Urothelium cell line (cell line): ENCODE results near the gene MLC1.

Experiments
- DNase-seq: peaks from one replicate; pipeline ENCODE4 v3.0.0; 2011; ENCODE audit warnings: low spot score, mixed read lengths
- FAIRE-seq: peaks from 2 replicates; lab custom pipeline; 2011; peaks lifted over from hg19 to GRCh38; lab: Jason Lieb, UNC

The MLC1 gene

DNA sequence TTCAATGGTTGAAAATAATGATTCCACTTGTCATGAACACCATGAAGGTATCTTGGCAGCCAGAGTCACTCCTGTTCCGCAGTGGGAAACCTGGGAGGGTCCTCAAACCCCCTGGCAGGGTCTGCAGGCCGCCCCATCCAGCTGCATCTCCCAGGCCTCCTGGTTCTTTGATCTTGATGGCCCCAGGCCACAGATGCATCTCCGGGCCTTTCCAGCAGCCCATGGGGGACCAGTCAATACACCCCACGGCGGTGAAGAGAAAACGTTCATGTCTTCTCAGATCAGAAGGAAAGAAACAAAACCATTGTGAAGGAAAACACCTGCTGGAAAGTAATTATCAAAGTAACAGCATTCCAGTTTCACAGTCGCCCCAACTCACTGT is 25.4 kb downstream of the MLC1 start:
- DNase-seq (no peak), FAIRE-seq (no peak)

DNA sequence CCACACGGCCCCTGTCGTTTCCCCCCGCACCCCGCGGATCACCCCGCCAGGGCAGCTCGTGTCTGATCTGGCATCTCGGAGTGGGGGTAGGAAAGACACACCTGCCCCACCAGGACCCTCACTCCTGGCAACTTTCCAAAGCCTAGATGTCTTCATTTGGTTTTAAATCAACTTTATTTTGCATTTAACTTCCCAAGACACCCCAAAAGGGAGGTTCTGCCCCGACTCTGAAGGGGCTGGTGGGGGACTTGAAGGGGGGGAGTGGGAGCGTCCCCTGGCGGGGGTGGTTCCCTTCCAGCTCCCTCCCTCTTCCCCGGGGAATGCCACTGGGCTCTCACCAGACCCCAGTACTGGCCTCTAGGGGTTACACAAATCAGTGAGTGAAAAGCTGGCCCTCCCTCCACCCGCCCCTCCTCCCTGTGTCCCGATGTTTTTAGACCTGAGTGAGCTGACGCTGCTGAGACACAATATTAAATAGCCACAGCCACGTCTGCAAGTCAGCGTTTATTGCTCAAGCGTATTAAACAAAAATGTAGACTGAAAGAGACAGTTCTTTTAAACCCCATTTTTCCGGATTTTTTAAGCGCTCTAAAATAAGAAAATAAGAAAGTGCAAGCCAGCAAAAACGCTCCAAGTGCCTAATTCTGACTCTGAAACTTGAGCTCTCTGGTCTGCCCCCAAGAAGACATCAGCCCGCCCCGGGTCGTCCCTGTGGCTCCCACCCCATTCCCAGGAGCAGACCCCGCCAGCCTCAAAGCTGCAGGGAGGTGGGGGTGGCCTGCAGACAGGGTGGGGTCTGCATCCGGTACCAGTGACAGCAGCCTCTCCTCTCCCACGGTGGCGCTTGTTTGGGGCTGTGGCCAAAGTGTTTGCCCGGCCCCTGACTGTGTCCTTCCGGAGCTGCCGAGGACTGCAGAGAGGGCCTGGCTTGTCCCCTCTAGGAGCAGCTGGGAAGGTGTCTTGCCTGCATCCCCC is 26.0 kb downstream of the MLC1 start:
- FAIRE-seq (no peak), DNase-seq (peak; percentile 58)

DNA sequence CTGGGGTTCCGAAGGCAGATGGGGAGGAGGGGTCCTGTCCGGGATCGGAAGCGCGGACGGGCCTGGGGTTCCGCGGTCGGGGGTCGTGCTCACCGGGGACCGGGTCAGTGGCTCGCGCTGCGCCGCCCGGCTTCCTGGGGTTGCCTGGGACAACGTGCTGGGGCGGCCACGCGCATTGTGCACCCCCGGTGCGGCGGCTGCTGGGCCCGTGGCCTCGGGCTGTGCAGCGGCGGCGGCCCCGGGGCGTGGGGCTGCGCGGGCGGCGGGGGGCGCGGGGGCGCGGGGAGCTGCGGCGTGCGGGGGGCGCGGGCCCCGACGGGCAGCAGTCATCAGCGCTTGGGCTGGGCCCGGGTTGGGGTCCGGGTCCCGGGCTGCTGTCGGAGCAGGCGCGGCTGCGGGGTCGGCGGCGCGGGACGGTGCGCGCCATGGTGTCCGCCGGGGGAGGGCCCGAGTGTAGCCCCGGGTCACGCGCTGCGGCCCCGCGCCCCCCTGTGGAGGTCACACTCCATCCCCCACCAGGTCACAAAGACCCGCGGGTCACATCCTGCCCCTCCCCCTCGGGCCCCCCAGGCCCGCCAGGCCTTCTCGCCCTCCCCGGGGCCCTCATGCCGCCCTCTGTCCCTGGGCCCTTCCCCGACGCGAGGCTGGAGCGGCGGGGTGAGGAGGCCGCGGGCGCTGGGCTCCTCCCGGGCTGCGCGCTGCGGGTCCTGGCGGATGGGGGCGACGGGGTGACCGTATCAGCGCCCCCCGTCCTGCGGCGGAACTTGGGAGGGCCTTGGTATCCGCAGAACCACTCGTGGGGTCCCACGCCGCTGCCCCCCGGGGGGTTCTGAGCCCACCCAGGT is 26.9 kb downstream of the MLC1 start, which contains the start of gene TTLL8:
TSS of gene TTLL8 (minus strand) at position 238 of the 845 bp plus-strand sequence.
- FAIRE-seq (no peak), DNase-seq (no peak)

DNA sequence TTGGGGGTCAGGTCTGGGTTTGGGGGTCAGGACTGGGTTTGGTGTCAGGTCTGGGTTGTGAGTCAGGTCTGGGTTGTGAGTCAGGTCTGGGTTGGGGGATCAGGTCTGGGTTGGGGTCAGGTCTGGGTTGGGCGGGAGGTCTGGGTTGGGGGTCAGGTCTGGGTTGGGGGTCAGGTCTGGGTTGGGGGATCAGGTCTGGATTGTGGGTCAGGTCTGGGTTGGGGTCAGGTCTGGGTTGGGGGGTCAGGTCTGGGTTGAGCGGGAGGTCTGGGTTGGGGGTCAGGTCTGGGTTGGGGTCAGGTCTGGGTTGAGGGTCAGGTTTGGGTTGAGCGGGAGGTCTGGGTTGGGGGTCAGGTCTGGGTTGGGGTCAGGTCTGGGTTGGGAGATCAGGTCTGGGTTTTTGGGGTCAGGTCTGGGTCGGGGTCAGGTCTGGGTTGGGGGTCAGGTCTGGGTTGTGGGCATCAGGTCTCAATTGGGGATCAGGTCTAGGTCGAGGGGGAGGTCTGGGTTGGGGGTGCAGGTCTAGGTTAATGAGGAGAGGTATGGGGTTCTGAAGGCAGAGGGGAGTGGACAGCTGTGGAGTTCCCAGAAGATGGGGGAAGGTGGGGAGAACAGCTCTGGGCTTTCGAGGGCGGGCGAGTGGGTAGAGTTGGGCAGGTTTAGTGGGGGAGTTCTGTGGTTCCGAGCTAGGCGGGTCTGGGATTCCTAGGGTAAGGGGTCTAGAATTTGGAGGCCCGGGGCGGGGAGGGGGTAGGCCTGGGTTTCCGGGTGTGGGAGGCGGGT is 27.8 kb downstream of the MLC1 start:
- no peak for FAIRE-seq
- DNase-seq: no peak

DNA sequence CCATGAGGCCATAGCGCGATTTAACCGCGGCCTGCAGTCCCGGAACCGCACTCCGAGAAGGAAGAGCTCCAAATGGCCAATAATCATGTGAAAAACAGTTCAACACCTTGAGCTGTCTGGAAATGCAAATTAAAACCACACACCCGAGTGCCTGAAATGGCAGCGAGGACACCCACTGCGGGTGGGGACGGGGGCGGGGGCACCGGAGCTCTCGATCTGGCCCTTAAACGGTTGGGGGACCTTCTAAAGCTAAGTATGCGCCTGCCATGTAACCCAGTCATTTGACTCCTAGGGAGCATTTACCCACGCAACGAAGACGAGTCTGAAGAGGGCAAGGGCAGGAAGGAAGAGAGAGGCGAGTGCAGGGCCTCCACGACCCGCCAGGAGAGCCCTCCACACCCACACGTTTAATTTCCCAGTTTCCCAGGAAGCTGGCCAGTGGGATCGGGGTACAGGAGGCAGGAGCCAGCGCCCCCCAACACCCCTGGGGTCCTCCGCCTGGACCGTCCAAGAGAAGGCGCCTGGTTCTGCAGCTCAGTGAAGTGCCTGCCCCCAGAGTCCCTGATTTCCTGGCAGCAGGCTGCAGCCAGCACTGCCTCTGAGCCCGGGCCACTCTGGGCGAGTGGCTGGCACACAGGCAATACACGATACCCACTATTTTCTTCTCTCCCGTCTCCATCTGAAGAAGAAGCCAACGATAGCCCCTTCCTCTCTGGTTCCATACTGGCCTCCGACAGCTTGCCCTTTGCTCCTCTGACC is 28.8 kb downstream of the MLC1 start:
- FAIRE-seq: no peak

DNA sequence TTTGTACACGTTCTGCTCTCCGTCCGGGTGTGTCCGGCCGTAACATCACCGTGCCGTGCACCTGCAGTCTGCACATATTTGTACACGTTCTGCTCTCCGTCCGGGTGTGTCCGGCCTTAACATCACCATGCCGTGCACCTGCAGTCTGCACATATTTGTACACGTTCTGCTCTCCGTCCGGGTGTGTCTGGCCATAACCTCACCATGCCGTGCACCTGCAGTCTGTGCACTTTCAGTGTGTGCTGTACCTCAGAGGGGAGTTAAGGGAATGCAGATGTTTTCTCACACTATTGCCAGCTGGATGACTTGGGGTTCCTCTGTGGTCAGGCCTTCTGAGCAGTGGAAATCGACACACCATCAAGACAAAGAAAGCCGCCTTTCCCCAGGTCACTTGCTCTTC is 31.4 kb downstream of the MLC1 start:
- peak; percentile 90 for FAIRE-seq

More for the DNA sequence above, 28.8 kb downstream of the MLC1 start:
- DNase-seq: no peak

DNA sequence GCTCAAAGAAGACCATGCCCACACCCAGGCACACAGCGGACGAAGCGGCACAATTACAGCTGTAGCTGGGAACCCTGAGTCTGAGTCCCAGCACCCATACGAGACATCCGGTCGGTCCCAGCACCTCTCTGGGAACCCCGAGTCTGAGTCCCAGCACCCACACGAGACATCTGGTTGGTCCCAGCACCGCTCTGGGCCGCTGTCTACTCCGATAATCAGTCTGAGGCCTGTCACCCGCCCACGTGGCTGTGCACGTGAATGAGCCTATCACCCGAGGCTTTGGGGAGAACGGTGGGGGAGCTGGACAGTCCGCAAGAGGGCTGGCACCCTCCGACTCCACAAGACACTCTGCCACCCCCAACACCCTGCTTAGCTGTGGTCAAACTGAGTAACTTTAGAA is 33.3 kb downstream of the MLC1 start:
- no peak for FAIRE-seq
- no peak for DNase-seq

More for the DNA sequence above, 31.4 kb downstream of the MLC1 start:
- no peak for DNase-seq

DNA sequence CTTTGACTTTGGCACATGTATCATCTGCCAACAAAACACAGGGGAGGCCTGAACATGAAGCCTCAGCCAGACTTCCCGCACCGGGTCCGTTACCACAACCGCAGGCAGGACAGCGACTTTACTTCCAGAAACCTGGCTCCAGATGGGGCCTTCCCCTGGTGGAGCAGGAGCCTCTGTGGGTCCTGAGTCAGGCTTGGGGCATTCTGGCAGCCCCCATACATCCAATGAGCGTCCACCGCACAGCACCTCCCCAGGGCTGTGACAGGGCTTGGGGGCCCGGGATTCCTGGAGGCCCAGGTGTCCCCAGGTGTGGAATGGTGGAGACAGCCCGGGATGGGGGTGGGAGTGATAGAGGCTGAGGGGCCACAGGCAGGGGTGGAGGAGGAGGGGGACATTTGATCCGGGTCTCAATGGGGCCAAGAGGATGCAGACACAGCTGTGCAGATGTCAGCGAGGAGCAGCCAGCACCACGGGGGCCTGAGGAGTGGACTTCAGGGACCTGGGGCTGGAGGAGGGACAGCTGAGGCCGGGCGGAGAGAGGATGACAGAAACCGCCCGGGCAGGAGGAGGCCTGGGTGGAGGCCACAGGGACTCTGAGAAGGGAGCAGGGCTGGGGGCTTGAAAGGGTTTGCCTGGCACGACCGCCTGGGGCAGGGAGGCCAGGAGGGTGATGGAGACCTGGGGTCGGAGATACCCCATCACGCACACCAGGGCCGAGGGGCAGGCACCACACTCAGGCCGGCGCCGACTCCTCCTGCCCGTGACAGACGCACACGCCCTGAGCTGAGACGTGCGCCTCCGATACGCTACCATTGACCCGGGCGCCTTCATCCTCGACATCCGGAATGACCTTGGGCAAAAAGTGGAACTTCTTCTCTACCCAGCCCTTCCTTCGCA is 35.7 kb downstream of the MLC1 start:
- no peak for DNase-seq
- no peak for FAIRE-seq

DNA sequence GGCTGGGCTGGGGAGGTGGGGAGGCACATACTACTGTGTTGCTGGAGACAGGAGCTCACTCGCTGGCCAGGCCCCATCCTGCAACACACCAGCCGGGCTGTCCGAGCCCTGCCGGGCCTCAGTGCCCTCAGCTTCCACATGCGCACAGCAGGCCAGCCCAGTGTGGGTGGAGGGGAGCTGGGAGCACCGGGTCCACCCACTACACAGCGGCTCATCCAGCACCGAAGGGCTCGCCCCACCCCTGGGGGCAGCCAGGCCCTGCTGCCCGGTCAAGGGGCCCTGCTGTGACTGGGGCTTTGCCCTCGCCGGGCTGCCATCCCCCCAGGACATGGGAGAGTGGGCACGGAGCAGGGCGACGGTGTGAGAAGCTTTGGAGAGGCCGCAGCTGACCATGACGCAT is 36.4 kb downstream of the MLC1 start:
- DNase-seq (no peak), FAIRE-seq (no peak)

DNA sequence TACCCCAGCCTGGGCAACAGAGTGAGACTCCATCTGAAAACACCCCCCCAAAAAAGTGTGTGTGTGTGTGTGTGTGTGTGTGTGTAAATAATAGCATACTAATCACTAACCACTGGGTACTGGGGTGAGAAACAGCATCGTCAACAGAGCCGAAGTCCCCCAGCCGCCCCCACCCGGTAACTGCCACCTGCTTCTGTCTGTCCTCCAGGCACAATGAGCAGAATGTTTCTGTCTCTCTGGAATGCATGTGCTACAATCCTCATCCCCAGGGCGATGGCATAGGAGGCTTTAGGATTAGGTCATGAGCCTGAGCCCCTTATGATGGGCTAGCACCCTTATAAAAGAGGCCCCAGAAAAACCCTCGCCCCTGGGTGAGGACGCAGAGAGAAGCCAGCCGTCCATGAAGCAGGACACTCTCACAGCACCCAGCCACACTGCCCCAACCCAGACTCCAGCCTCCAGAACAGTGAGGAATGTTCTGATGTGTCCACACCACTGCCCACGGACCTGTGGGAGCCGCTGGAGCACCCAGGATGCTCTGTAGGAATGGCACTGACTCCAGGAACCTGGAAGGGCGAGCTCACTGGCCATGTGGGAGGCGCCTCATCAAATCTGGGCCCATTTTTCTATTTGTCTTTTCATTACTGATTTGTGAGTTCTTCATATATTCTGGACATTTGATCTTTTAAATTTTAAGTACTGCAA is 37.0 kb downstream of the MLC1 start:
- FAIRE-seq: no peak

DNA sequence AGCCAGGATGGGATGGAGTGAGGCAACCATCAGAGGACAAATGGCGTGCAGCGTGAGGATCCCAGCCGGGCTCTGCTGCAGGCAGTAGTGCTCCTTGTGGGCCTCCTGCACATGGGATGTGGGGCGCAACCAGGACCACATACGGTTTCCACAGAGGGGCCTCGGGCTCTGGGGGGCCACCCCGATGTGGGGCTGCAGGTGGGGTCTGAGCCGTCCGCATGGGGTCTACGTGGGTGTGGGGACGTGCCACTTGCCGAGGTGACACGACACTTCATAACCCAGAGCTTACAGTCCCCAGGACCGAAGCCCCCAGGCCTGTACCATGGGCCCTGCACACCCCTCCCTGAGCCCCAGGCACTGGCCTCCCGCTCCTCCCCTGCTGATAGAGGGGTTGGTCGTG is 37.9 kb downstream of the MLC1 start:
- no peak for DNase-seq
- no peak for FAIRE-seq

More for the DNA sequence above, 37.0 kb downstream of the MLC1 start:
- DNase-seq: no peak

DNA sequence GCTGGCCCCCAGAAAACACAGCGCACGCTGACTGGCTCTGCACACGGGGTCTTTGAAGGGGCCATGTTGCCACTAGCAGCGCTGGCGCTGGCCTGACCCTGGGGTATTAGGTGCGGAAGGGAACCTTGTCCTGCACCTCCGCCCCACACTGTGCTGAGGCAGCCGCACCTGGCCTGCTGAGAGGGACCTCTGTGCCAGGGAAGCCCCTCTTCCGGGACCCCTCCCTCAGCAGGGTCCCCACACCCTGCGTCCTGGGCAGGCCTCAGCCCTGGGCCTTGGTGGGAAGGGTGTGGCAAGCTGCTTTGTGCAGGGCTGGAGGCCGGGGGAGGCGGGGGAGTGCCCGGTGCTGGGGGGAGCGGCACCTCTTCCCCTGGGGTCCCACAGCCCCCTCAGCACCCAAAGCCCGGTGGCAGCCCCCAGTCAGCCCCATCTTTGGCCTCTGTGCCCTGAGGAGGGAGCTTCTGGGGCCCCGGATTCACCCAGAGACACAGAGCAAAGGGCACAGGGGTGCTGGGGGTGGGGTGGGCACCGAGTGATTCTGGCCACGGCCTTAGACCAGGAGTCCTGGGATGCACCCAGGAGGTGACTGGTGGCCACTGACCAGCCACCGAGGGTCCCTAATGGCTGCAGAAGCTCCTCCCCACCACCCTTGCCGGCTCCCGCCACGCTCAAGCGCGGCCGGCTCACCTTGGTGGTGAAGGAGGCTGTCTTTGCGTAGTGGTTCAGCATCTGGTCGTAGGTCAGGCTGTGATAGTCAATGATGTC is 38.6 kb downstream of the MLC1 start:
- FAIRE-seq (no peak), DNase-seq (no peak)

DNA sequence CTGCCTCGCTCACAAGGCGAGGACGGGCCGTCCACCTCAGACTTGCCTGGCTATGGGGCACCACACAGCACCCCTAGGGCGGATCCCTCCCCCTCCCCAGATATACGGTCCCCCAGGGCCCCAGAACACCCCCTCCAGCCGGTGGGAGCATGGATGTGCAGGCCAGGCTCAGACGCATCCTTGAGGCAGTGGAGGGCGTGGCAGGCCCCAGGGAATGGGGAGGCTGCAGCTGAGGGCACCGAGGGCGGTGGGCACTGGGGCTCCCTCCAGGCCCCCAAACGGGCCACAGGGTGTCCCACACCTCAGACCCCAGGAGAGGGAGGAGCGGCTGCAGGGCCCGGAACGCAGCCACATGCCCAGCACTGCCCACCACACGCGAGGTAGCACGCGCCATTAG is 39.2 kb downstream of the MLC1 start:
- no peak for DNase-seq
- no peak for FAIRE-seq

DNA sequence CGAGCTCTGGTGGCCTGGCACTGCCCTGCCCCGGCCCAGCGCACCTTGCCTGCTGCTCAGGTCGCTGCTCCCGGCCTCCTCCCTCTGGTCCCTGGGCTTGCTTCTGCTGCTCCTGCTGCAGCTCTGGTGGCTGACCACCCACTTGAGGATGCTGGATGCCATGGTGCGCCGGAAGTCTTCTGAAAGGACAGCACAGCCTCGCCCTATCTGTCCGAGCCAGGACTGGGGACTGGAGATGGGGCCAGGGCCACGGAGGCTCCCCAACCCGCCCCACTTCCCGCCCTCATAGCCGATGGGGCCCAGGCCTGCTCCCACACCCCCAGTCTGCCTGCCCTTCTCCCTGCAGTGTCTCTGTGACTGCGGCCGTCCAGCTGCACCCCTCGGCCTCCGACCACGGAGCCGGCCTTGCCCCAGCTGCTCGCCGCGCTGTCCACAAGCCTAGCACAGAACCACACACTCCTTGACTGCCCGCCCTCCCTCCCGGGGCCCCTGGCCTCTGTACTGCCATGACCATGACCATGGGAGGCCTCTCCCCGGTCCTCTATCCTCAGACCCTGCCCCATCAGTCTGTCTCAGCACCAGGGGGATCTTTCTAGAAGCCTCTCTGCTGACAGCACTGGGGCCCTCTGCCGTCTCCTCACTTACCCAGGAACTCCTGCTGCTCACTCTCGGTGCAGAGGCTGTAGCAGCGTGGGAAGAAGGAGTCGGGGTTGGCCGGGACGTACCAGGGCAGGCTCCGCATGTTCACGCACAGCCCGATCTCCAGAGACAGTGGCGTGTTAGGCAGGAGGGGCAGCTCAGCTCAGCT is 39.8 kb downstream of the MLC1 start:
- no peak for FAIRE-seq
- DNase-seq: no peak

DNA sequence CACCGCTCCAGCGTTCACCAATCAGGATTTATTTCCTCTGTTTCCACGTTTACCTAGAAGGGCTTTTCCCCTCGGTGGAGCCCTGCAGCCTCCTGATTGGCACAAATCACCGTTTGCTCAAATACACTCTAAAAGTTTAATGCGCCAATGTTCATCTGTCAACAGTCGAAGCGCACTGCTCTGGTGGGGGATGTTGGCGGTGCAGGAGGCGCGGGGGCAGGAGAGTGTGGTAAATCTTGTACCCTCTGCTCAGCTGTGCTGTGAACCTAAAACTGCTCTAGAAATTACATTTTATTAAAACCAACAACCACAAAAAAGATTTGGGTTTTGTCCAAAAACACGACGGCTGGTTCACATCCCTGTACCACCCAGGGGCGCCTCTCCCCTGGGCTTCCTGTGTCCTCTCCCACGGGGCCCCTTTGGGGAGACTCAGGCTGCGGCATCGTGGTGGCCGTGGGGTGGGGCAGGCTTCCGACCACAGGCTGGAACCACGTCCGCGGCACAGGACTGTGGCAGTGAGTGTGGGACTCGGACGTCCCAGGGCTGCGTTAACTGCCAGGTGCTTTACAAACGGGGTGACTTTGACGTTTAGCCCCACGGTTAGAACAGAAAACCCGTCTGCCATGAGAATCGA is 40.6 kb downstream of the MLC1 start:
- FAIRE-seq (no peak), DNase-seq (no peak)

DNA sequence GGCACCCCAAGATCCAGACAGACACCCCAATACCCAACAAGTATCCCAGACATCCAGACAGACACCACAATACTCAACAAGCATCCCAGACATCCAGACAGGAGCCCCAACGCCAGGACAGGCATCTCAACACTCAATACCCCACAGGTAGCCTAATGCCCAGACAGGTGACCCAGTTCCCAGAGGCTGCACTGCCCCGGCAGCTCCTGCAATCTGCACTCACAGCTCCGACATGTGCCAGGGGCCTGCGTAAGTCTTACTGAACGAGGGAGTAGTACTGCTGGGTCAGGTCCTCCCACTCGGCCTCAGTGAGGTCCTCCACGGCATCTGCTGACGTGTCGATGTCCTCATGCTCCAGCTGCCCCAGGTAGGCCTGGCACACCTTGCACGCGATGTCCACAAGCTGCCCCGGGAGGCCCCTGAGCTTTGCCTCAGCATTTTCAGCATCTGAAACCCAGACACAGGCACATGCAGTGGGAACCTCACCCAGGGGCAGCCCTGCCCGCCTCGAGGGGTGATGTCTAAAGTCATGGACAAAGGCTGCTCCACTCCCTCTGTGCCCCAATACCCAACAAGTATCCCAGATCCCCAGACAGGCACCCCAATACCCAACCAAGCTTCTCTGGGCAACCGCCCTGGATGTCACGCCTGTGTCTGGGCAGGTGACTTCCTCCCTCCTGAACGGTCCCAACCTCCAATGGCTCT is 43.7 kb downstream of the MLC1 start:
- FAIRE-seq (peak; percentile 81), DNase-seq (no peak)
